HG03139 (cell line): ENCODE measurements around the gene TNPO2.

ENCODE experiments used
- ATAC-seq: cut with Tn5 transposase; IDR thresholded peaks from one replicate; pipeline ENCODE4 v1.9.1; 2021; ENCODE audit not compliant: unreplicated experiment

The TNPO2 gene

DNA sequence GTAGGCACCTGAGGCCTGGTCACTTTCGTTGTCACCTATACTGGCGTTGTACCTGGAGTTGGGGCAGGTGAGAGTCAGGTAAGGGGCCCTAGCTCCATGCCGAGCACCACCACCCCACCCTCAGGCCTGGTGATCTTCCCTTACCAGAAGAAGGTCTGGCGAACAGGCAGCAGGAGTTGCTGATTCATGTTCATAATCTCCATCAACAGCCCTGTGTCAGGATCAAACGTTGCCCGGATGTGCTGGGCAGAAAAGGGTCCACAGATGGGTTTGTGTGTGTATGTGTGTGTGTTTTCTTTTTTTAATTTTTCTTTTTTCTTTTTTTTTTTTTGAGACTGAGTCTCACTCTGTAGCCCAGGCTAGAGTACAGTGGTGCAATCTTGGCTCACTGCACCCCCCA lies 71.5 kb downstream of the TNPO2 start:
- ATAC-seq: no peak

DNA sequence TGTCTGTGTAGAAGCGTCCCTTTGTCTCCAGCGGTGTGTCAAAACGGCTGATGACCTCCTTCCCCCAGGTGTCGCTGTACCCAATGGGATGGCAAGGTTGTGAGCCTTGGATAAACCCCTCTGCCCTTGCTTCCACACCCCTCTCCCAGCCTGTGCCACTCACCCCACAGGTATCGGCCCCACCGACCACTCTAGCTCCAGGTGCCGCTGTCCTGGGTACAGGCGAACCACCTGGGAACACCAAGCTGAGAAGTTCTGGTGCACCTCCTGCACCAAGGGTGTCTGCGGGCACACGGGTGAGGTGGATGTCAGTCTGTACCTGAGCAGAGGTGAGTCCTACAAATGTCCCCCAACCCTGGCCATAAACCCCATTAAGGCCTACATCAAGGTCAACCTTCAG lies 73.8 kb downstream of the TNPO2 start:
- no peak for ATAC-seq
